ENCODE results near the gene VCL. TPM values are rescaled to one million over a fixed set of nuclear protein-coding genes. Genes with fewer than 3 reads are reported as not detected.

Gene VCL
- total and polyA plus RNA-seq, 9 of the 15 experiments (the other 6 are each of a cell fraction or from before 2014, with no cell fraction given): 29.8 to 186 (median 76.4) TPM

- H3K27ac ChIP-seq (ENCODE audit: extremely low read depth, low read depth, low read length): no peak overlapping the region
- FAIRE-seq (no peak), DNase-seq (ENCODE audit: extremely low read depth in 1 of 4, low spot score in 3 of 4) (no peak), ATAC-seq (no peak)
- peaks cover 5% of the 10 kb centered on the region; the same call in 1 of the 2 replicates for H3K9me3 ChIP-seq (replicated peaks; ENCODE audit: control insufficient read depth, insufficient read depth, low read depth, low read length)
- WGBS (ENCODE audit: insufficient coverage, low coverage, missing lambda C conversion rate): 84% methylated on average over 2 of the region's 2 CpGs
- H3K9ac ChIP-seq (ENCODE audit: insufficient read depth in 1 of 2, low read depth in 2 of 2, low read length in 2 of 2): no peak overlapping the region
- H2AFZ ChIP-seq (ENCODE audit: low read depth, low read length): no peak overlapping the region
- H3K4me1 ChIP-seq (replicated peaks in 1 of 2; ENCODE audit: control insufficient read depth in 2 of 2, insufficient read depth in 2 of 2, low read length in 2 of 2): peaks cover 26 to 37% of the 10 kb centered on the region in 2 experiments
- H3K36me3 ChIP-seq (ENCODE audit: control insufficient read depth, insufficient read depth, low read length): no peaks in the 10 kb centered on the region
- intact Hi-C loops (cut with micrococcal nuclease): no loop called here
- POLR2A ChIA-PET: interaction anchor here (2.1 kb wide), 1 partner anchor 8 kb away, joined by 9 read pairs; no protein-coding TSS in a partner anchor
- no peak overlapping the region for H3K4me2 ChIP-seq (ENCODE audit: insufficient read depth, low read length)
- BruUV-seq (replicated peaks): no TSS peak
- H3K4me3 ChIP-seq: no peak overlapping the region
- H3K27me3 ChIP-seq (ENCODE audit: control insufficient read depth in 2 of 2, insufficient read depth in 2 of 2, low read length in 2 of 2): no peaks in the 10 kb centered on the region
- H3K9me1 ChIP-seq (ENCODE audit: control insufficient read depth, insufficient read depth, low read length): no peaks in the 10 kb centered on the region
- H4K20me1 ChIP-seq (replicated peaks; ENCODE audit: control insufficient read depth, insufficient read depth, low read length): no peaks in the 10 kb centered on the region
- in situ Hi-C loops (cut with MboI): no loop called here
- no peaks in the 10 kb centered on the region for H3K79me2 ChIP-seq (ENCODE audit: control insufficient read depth, insufficient read depth, low read length)
- CTCF ChIA-PET (ENCODE audit: low intra/inter-chr PET ratio): no interaction called here
- no peak for TF ChIP-seq ATF7 (IDR thresholded peaks at IDR 0.05)
- TF ChIP-seq SMAD4 (CRISPR knock-in tag; conservative IDR thresholded peaks at IDR 0.05): no peak
- no peak for TF ChIP-seq ATF2 (CRISPR knock-in tag; IDR thresholded peaks at IDR 0.05)
- no peak for TF ChIP-seq MCM2 (IDR thresholded peaks at IDR 0.05; ENCODE audit: low read depth)
- no peak for TF ChIP-seq MTA2 (IDR thresholded peaks at IDR 0.05; ENCODE audit: low read depth)
- no peak for TF ChIP-seq SAFB2 (IDR thresholded peaks at IDR 0.05; ENCODE audit: borderline replicate concordance, low read depth, low read length, severe bottlenecking)
- TF ChIP-seq ZNF639 (CRISPR knock-in tag; conservative IDR thresholded peaks at IDR 0.05 in 1 of 2, IDR thresholded peaks at IDR 0.05 in 1 of 2): no peak
- no peak for TF ChIP-seq KLF6 (CRISPR knock-in tag; IDR thresholded peaks at IDR 0.05; ENCODE audit: borderline replicate concordance)
- TF ChIP-seq, protein P1, sequence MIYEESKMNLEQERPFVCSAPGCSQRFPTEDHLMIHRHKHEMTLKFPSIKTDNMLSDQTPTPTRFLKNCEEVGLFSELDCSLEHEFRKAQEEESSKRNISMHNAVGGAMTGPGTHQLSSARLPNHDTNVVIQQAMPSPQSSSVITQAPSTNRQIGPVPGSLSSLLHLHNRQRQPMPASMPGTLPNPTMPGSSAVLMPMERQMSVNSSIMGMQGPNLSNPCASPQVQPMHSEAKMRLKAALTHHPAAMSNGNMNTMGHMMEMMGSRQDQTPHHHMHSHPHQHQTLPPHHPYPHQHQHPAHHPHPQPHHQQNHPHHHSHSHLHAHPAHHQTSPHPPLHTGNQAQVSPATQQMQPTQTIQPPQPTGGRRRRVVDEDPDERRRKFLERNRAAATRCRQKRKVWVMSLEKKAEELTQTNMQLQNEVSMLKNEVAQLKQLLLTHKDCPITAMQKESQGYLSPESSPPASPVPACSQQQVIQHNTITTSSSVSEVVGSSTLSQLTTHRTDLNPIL (CRISPR knock-in tag; IDR thresholded peaks at IDR 0.05): no peak
- no peak for TF ChIP-seq SREBF2 (CRISPR knock-in tag; IDR thresholded peaks at IDR 0.05)
- no peak for TF ChIP-seq RAD51 (IDR thresholded peaks at IDR 0.05; ENCODE audit: borderline replicate concordance, low read depth)
- TF ChIP-seq CLOCK (CRISPR knock-in tag; IDR thresholded peaks at IDR 0.05; ENCODE audit: borderline replicate concordance): no peak
- TF ChIP-seq PHB2 (IDR thresholded peaks at IDR 0.05; ENCODE audit: low read depth): no peak
- TF ChIP-seq NBN (IDR thresholded peaks at IDR 0.05; ENCODE audit: low read depth): no peak
- TF ChIP-seq SRSF9 (IDR thresholded peaks at IDR 0.05; ENCODE audit: borderline replicate concordance, low read depth, low read length): no peak
- no peak for TF ChIP-seq FOXK1 (CRISPR knock-in tag; IDR thresholded peaks at IDR 0.05; ENCODE audit: borderline replicate concordance)
Observed at GRCh38 chr10:73964743-73965142, 33.2 kb upstream of the VCL start.

Measured in K562 (cell line).